Activated CD4-positive, alpha-beta T cell treated with anti-CD3 and anti-CD28 coated beads, Interleukin-2, amount 10 ng/mL, durations not matched to agents 7 days and 5 days (primary cell): ENCODE data around the gene RORB. TPM values are rescaled to one million over a fixed set of nuclear protein-coding genes. Genes with fewer than 3 reads are reported as not detected.

ENCODE experiments used
- CTCF ChIA-PET: fragments of 350-600 bp; sonication (Branson Sonifier 250); formaldehyde crosslinking; loops from one replicate; lab custom pipeline; 2021; ENCODE audit warnings: antibody characterized with exemption; lab: Charles Lee
- POLR2A ChIA-PET: fragments of 350-600 bp; sonication (Branson Sonifier 250); formaldehyde crosslinking; loops from one replicate; lab custom pipeline; 2021; ENCODE audit warnings: antibody characterized with exemption; lab: Charles Lee
- DNase-seq: peaks from one replicate; pipeline ENCODE4 v3.0.0-alpha.2; 2020
- H3K27ac Mint-ChIP-seq: one replicate; pipeline ENCODE4 v1.8.0; 2021; ENCODE audit warnings: mild to moderate bottlenecking, moderate library complexity, mixed read lengths
- H3K27me3 Mint-ChIP-seq: one replicate; pipeline ENCODE4 v1.8.0; 2021; ENCODE audit warnings: mixed read lengths
- H3K36me3 Mint-ChIP-seq: one replicate; pipeline ENCODE4 v1.8.0; 2021; ENCODE audit warnings: low read depth, mixed read lengths
- H3K4me1 Mint-ChIP-seq: one replicate; pipeline ENCODE4 v1.8.0; 2021; ENCODE audit warnings: mixed read lengths
- H3K4me3 Mint-ChIP-seq: one replicate; pipeline ENCODE4 v1.8.0; 2021; ENCODE audit warnings: mild to moderate bottlenecking, moderate library complexity, mixed read lengths
- H3K9me3 Mint-ChIP-seq: one replicate; pipeline ENCODE4 v1.8.0; 2021; ENCODE audit warnings: mixed read lengths
- total RNA-seq, 2 experiments: library from RNA; stranded (reverse); gene quantifications; one replicate each; pipeline ENCODE4 v1.2.3, GENCODE V29; 2021

Gene RORB
- total RNA-seq, 2 experiments from 2014 or later, result not detected

- Mint-ChIP-seq H3K9me3 (no peaks in the 10 kb centered on the region), H3K27ac (no peak overlapping the region), H3K4me3 (no peak overlapping the region), H3K27me3 (no peaks in the 10 kb centered on the region), H3K4me1 (no peaks in the 10 kb centered on the region), H3K36me3 (no peaks in the 10 kb centered on the region)
- CTCF ChIA-PET, result no interaction called here
- POLR2A ChIA-PET, result no interaction called here
- DNase-seq, result peak; percentile 6
These were observed 148.0 kb downstream of the RORB start for GRCh38 chr9:74645007-74645639.

GRCh38 chr9:74653410-74654080 lies 156.4 kb downstream of the RORB start:
- H3K27ac Mint-ChIP-seq, result no peak overlapping the region
- H3K27me3 Mint-ChIP-seq, result peaks cover 5% of the 10 kb centered on the region
- DNase-seq, result no peak
- no peaks in the 10 kb centered on the region for H3K9me3 Mint-ChIP-seq
- H3K36me3 Mint-ChIP-seq, result no peaks in the 10 kb centered on the region
- no peak overlapping the region for H3K4me3 Mint-ChIP-seq
- ChIA-PET CTCF (interaction anchor here (0.6 kb wide), 1 partner anchor 100 kb away, joined by 3 read pairs; no protein-coding TSS in a partner anchor), POLR2A (no interaction called here)
- no peaks in the 10 kb centered on the region for H3K4me1 Mint-ChIP-seq

- H3K27ac Mint-ChIP-seq, result no peak overlapping the region
- H3K9me3 Mint-ChIP-seq, result no peaks in the 10 kb centered on the region
- no peaks in the 10 kb centered on the region for H3K27me3 Mint-ChIP-seq
These were observed 165.5 kb downstream of the RORB start for GRCh38 chr9:74662674-74663073.

GRCh38 chr9:74663439-74663838 lies 166.3 kb downstream of the RORB start:
- H3K9me3 Mint-ChIP-seq, result no peaks in the 10 kb centered on the region
- H3K27me3 Mint-ChIP-seq, result no peaks in the 10 kb centered on the region
- no peaks in the 10 kb centered on the region for H3K36me3 Mint-ChIP-seq
- no peak overlapping the region for H3K4me3 Mint-ChIP-seq
- ChIA-PET POLR2A (no interaction called here), CTCF (no interaction called here)
- no peak overlapping the region for H3K27ac Mint-ChIP-seq
- H3K4me1 Mint-ChIP-seq, result no peaks in the 10 kb centered on the region
- no peak for DNase-seq

More at GRCh38 chr9:74662674-74663073, 165.5 kb downstream of the RORB start:
- ChIA-PET CTCF (no interaction called here), POLR2A (no interaction called here)
- H3K36me3 Mint-ChIP-seq, result no peaks in the 10 kb centered on the region
- no peak for DNase-seq
- no peak overlapping the region for H3K4me3 Mint-ChIP-seq
- no peaks in the 10 kb centered on the region for H3K4me1 Mint-ChIP-seq

GRCh38 chr9:74666625-74667316 lies 169.6 kb downstream of the RORB start:
- CTCF ChIA-PET, result no interaction called here
- Mint-ChIP-seq H3K4me1 (no peaks in the 10 kb centered on the region), H3K4me3 (no peak overlapping the region), H3K27ac (no peak overlapping the region), H3K27me3 (no peaks in the 10 kb centered on the region), H3K9me3 (no peaks in the 10 kb centered on the region), H3K36me3 (no peaks in the 10 kb centered on the region)
- DNase-seq, result no peak
- POLR2A ChIA-PET, result no interaction called here

- Mint-ChIP-seq H3K27ac (no peak overlapping the region), H3K27me3 (peaks cover 3% of the 10 kb centered on the region), H3K4me1 (no peaks in the 10 kb centered on the region), H3K36me3 (no peaks in the 10 kb centered on the region), H3K4me3 (no peak overlapping the region), H3K9me3 (no peaks in the 10 kb centered on the region)
- DNase-seq, result no peak
- POLR2A ChIA-PET, result no interaction called here
- CTCF ChIA-PET, result no interaction called here
These were observed 175.1 kb downstream of the RORB start for GRCh38 chr9:74672237-74672636.

- no peaks in the 10 kb centered on the region for H3K36me3 Mint-ChIP-seq
- H3K4me1 Mint-ChIP-seq, result no peaks in the 10 kb centered on the region
- peaks cover 3% of the 10 kb centered on the region for H3K27me3 Mint-ChIP-seq
- no peaks in the 10 kb centered on the region for H3K9me3 Mint-ChIP-seq
- DNase-seq, result no peak
- no peak overlapping the region for H3K27ac Mint-ChIP-seq
- no peak overlapping the region for H3K4me3 Mint-ChIP-seq
- POLR2A ChIA-PET, result no interaction called here
- CTCF ChIA-PET, result no interaction called here
These were observed 176.9 kb downstream of the RORB start for GRCh38 chr9:74674077-74674476.

- DNase-seq, result no peak
- no peak overlapping the region for H3K27ac Mint-ChIP-seq
- ChIA-PET POLR2A (no interaction called here), CTCF (no interaction called here)
- H3K27me3 Mint-ChIP-seq, result no peaks in the 10 kb centered on the region
- no peaks in the 10 kb centered on the region for H3K4me1 Mint-ChIP-seq
- no peaks in the 10 kb centered on the region for H3K9me3 Mint-ChIP-seq
- H3K4me3 Mint-ChIP-seq, result no peak overlapping the region
- H3K36me3 Mint-ChIP-seq, result no peaks in the 10 kb centered on the region
These were observed 184.8 kb downstream of the RORB start for GRCh38 chr9:74681906-74682305.

GRCh38 chr9:74683322-74683721 lies 186.2 kb downstream of the RORB start:
- CTCF ChIA-PET, result no interaction called here
- Mint-ChIP-seq H3K27ac (no peak overlapping the region), H3K9me3 (no peaks in the 10 kb centered on the region), H3K4me3 (no peak overlapping the region), H3K4me1 (no peaks in the 10 kb centered on the region), H3K36me3 (no peaks in the 10 kb centered on the region), H3K27me3 (peaks cover 2% of the 10 kb centered on the region)
- POLR2A ChIA-PET, result no interaction called here
- DNase-seq, result no peak

- H3K4me1 Mint-ChIP-seq, result no peaks in the 10 kb centered on the region
- H3K27ac Mint-ChIP-seq, result no peak overlapping the region
- no peak for DNase-seq
- ChIA-PET POLR2A (no interaction called here), CTCF (no interaction called here)
- H3K27me3 Mint-ChIP-seq, result peaks cover 2% of the 10 kb centered on the region
- H3K4me3 Mint-ChIP-seq, result no peak overlapping the region
- no peaks in the 10 kb centered on the region for H3K36me3 Mint-ChIP-seq
- no peaks in the 10 kb centered on the region for H3K9me3 Mint-ChIP-seq
These were observed 193.9 kb downstream of the RORB start for GRCh38 chr9:74691058-74691457.

- DNase-seq, result no peak
- H3K4me3 Mint-ChIP-seq, result no peak overlapping the region
These were observed 199.4 kb downstream of the RORB start for GRCh38 chr9:74696520-74696919.

GRCh38 chr9:74697535-74697934 lies 200.4 kb downstream of the RORB start:
- no peaks in the 10 kb centered on the region for H3K4me1 Mint-ChIP-seq
- H3K4me3 Mint-ChIP-seq, result no peak overlapping the region
- POLR2A ChIA-PET, result no interaction called here
- H3K9me3 Mint-ChIP-seq, result no peaks in the 10 kb centered on the region
- DNase-seq, result no peak
- no peaks in the 10 kb centered on the region for H3K27me3 Mint-ChIP-seq
- CTCF ChIA-PET, result no interaction called here
- H3K36me3 Mint-ChIP-seq, result no peaks in the 10 kb centered on the region
- H3K27ac Mint-ChIP-seq, result no peak overlapping the region

More at GRCh38 chr9:74696520-74696919, 199.4 kb downstream of the RORB start:
- ChIA-PET CTCF (no interaction called here), POLR2A (no interaction called here)
- no peaks in the 10 kb centered on the region for H3K4me1 Mint-ChIP-seq
- H3K9me3 Mint-ChIP-seq, result no peaks in the 10 kb centered on the region
- no peaks in the 10 kb centered on the region for H3K36me3 Mint-ChIP-seq
- H3K27me3 Mint-ChIP-seq, result no peaks in the 10 kb centered on the region
- H3K27ac Mint-ChIP-seq, result no peak overlapping the region

GRCh38 chr9:74711341-74711740 lies 214.2 kb downstream of the RORB start:
- H3K27ac Mint-ChIP-seq, result no peak overlapping the region
- POLR2A ChIA-PET, result no interaction called here
- H3K4me1 Mint-ChIP-seq, result no peaks in the 10 kb centered on the region
- no peak for DNase-seq
- no peaks in the 10 kb centered on the region for H3K36me3 Mint-ChIP-seq
- no peaks in the 10 kb centered on the region for H3K27me3 Mint-ChIP-seq
- CTCF ChIA-PET, result no interaction called here
- H3K4me3 Mint-ChIP-seq, result no peak overlapping the region
- no peaks in the 10 kb centered on the region for H3K9me3 Mint-ChIP-seq
